NB4 (cell line): ENCODE measurements around the gene ZMYM1.

Experiments used
- POLR2A ChIP-seq: IDR thresholded peaks from 2 replicates; pipeline ENCODE4 v1.6.1; 2011; ENCODE audit warnings: mild to moderate bottlenecking; ENCODE audit not compliant: insufficient read length; ENCODE audit errors: extremely low read depth
- TF ChIP-seq, protein P1 (sequence below): IDR thresholded peaks from one replicate; pipeline ENCODE4 v1.5.1; 2012; ENCODE audit warnings: low read depth, low read length

- TF ChIP-seq, protein P1, sequence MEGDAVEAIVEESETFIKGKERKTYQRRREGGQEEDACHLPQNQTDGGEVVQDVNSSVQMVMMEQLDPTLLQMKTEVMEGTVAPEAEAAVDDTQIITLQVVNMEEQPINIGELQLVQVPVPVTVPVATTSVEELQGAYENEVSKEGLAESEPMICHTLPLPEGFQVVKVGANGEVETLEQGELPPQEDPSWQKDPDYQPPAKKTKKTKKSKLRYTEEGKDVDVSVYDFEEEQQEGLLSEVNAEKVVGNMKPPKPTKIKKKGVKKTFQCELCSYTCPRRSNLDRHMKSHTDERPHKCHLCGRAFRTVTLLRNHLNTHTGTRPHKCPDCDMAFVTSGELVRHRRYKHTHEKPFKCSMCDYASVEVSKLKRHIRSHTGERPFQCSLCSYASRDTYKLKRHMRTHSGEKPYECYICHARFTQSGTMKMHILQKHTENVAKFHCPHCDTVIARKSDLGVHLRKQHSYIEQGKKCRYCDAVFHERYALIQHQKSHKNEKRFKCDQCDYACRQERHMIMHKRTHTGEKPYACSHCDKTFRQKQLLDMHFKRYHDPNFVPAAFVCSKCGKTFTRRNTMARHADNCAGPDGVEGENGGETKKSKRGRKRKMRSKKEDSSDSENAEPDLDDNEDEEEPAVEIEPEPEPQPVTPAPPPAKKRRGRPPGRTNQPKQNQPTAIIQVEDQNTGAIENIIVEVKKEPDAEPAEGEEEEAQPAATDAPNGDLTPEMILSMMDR, result no peak
- TF ChIP-seq POLR2A, result no peak
These were observed 25.8 kb upstream of the ZMYM1 start for GRCh38 chr1:35053433-35053832.
